GM19193 (cell line): Measurements from ENCODE around the gene CNBD2.

Source experiments
- POLR2A ChIP-seq: IDR thresholded peaks from 4 replicates; pipeline ENCODE4 v1.6.1; 2011; ENCODE audit not compliant: insufficient read depth, insufficient read length; ENCODE audit errors: extremely low read depth

Gene CNBD2

DNA sequence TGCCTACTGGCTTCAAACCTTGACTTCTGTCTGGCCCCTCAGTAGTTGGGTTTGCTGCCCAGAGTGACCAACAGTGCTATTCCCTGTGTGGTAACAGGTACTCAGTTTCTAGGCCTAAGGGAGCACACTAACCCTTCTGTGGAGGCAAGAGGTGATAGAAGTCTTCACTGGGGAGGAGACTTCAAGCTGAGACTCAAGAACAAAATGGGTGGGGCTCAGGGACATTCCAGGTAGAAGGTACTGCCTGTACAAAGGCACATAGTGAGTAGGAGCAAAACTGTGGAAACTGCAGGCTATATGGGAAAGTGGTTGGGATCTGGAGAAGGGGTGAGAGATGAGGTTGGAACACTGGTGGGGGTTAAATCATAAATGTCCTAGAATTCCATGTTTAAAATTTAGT lies 11.8 kb upstream of the CNBD2 start:
- TF ChIP-seq POLR2A: no peak

DNA sequence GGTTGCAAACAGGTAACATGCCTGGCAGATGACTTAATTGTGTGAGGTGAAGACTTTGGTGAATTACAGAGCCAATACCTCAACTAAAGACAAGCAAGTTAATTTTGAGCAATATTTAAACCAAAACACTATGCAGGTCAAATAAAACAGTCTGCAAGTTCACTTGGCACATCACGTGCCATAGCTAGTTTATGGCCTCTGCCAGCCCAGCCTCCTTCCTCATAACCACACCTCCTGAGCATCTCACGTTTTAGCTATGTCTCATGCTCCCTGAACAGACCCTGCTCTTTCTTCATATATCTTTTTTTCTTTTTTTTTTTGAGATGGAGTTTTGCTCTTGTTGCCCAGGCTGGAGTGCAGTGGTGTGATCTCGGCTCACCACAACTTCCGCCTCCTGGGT lies 4.5 kb upstream of the CNBD2 start:
- TF ChIP-seq POLR2A: no peak

DNA sequence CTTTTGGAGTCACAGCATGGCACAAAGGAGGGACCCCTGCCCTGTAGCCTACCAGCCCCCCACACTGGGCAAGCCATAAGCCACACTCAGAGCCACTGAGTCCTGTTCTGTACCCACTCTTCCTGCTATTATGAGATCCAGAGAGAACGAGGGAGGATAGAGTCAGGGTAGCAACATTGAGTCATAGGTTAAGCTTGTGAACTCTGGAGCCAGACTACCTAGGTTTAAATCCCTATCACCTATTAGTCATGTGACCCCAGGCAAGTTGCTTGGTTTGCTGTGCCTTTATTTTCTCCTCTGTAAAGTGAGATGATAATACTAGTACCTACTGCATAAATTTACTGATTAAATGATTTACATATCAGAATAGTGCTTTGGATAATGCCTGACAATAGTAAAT lies 540 bp downstream of the CNBD2 start:
- no peak for TF ChIP-seq POLR2A

DNA sequence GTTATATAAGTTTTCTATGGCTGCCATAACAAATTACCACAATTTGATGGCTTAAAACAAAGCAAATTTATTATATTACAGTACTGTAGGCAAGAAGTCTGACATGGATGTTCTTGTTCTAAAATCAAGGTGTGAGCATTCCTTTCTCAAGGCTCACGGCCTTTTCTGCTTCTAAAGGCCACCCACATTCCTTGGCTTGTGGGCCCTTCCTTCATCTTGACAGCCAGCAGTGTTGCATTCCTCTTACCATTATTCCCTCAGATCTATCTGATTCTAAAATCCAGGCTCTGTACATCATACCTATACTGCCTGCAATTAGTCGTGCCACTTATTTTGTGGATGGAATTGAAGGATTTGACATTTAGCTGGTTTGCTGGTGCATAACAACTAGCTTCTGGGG lies 3.6 kb downstream of the CNBD2 start:
- no peak for TF ChIP-seq POLR2A

DNA sequence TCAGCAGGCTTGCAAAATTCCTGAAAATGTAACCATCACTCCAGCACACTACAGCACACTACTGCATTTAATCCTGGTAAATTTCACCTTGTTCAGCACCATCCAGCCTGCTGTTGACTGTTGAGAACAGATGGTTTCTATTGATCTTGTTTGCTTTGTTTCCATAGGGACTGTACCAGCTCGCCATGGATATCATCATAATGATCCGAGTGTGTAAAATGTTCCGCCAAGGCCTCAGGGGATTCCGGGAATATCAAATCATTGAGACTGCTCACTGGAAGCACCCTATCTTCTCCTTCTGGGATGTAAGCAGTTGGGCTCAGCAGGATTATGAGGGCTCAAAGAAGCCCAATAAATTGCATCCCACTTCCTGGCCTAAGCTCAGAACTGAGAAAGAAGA lies 4.1 kb downstream of the CNBD2 start:
- no peak for TF ChIP-seq POLR2A

DNA sequence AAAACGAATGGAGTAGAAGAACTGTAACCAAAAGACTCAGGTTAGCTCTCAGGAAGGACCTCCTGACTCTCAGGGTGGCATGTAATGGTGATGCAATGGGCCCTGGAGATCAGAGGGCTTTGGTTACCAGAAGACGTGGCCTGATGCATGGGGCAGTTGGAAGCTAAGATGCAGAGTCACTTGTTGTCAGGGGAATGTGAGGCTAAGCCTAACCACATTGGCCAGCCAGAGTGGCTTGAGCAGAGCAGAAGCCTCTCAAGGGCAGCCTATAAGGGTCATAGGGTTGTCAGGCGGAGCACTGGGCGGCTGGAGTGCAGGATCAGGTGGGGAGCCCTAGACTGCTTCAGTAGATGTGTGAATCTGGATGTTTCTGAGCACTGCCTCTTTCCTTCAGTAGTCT lies 5.9 kb downstream of the CNBD2 start:
- no peak for TF ChIP-seq POLR2A

DNA sequence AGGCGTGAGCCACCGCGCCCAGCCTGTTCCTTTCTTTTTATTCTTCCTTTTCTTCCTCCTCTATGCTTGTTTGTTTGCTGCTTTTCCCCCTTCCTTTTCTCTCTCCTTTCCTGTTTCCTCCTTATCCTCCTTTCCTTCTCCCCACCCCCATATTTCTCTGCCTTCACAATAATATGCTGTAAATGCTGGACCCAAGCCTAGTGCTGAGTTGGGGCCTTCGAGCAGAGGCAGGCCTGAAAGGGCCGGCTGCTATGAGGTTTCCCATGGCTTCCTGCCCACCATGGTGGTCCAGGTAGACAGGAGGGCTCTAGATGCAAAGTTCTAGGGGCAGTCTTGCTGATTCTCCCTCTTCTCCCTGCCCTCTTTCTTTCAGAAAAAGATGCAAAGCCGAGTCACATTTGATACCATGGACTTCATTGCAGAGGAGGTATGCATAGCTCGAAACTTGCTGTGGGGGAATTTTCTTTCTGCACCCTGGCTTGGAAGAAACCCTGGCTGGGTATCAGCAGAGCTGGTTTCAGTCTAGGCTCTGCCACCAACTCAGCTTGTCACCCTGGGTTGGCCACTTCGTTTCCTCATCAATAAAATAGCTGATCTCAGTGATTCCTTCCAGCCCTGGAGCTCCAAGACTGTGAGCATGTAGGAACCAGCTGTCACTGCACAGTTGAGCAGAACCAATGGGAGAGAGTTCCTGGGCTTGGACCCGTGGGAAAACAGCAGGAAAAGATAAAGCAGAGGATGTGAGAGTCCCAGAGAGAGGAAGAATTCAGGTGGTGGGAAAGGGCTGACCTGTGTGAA lies 7.4 kb downstream of the CNBD2 start:
- no peak for TF ChIP-seq POLR2A

DNA sequence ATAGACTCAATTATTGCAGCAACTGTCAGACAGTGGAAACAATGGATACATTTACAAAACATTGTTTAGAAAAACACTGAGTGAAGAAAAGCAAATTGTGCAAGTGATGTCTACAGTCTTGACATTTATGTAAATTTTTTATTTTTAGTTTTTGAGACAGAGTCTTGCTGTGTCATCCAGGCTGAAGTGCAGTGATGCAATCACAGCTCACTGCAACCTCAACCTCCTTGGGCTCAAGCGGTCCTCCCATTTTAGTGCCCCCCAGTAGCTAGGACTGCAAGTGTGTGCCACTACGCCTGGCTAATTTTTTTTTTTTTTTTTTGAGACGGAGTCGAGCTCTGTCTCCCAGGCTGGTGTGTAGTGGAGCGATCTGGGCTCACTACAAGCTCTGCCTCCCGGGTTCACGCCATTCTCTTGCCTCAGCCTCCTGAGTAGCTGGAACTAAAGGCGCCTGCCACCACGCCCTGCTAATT lies 9.7 kb downstream of the CNBD2 start:
- TF ChIP-seq POLR2A: no peak

DNA sequence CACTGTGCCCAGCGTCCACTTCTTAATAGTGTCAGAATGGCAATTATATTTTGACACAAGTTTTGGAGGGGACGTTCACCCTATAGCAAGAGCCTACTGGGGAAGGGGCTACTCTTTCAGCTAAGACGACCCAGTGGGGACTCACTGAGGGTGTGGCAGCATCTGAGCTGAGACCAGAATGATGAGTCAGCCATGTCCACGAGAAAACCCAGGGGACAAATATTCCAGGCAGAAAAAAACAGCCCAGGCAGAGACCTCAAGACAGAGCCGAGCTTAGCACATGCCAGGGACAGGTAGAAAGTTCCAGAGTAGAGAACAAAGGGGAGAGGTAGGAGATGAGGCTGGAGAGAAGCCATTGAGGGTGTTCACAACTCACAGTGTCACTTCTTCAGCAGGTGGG lies 11.2 kb downstream of the CNBD2 start:
- TF ChIP-seq POLR2A: no peak

DNA sequence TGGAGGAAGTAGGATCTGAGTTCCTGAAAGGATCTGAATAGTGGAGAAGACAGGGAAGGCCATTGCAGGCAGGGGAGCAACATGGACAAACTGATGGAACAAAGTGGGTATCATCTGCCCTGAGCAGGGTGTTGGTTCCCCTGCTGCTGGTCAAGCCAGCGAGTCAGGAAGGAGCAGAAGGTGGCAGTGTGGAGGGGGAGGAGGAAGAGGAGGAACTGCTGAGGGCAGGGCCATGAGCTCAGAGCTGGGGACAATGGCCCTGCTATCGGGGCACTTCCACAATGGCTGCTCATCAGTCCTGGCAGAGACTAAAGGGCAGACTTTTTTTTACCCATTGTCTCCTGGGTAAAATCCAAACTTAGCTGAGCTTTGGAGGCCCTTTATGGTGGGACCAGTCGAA lies 13.6 kb downstream of the CNBD2 start:
- no peak for TF ChIP-seq POLR2A

DNA sequence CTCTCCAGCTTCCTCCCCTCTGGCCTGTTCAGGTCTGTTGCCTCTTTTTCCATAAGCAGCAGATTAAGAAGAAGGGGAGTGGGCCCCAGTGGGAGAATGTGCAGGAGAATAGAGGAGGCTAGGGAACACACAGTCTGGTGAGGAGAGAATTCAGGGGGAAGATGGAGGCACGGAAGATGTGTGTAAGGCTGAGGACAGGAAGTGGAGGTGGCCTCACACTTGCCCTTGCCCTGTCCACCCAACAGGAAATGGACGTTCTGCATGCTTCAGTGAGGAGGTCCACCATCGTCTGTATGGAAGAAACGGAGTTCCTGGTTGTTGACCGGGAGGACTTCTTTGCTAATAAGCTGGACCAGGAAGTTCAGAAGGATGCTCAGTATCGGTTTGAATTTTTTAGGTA lies 16.0 kb downstream of the CNBD2 start:
- TF ChIP-seq POLR2A: no peak

DNA sequence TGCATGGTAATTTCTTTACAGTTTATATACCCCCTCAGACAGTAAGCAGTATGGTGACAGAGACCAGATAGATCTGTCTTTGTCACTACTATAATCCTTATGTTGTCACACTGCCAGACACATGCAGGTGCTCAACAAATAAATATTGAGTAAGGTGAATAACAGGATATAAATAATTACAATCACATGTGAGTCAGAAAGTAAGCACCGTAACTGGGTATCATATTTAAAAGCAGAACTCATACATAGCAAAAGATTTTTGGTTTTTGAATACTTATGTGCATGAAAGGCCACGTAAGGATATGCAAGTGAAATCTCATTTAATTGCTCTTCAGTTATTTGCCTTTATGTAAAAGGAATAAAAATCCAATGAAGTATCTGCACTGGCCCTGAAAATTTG lies 17.4 kb downstream of the CNBD2 start:
- no peak for TF ChIP-seq POLR2A

DNA sequence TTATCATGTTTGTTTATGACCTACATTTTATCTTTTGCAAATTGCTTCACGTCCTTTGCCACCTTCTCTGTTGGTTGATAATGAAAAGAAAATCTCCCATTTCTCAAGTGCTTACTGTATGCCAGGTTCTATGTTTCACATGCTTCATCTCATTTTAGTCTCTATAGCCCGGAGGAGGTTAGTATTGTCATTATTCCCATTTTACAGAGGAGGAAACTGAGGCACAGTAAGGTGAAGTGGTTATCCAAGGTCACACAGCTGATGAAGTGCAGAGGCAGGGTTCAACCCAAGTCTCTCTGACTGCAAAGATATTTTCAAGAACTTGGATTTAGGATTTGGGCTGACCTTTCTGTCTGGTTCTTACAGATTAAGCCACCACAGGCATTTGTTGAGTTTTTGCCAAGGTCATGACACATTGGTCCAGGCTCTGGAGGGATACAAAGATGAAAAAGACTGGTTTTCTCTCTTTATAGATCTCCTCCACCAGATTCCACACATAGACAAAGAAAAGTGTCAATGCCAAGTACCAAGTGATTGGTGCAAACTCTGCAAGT lies 20.6 kb downstream of the CNBD2 start:
- TF ChIP-seq POLR2A: no peak

DNA sequence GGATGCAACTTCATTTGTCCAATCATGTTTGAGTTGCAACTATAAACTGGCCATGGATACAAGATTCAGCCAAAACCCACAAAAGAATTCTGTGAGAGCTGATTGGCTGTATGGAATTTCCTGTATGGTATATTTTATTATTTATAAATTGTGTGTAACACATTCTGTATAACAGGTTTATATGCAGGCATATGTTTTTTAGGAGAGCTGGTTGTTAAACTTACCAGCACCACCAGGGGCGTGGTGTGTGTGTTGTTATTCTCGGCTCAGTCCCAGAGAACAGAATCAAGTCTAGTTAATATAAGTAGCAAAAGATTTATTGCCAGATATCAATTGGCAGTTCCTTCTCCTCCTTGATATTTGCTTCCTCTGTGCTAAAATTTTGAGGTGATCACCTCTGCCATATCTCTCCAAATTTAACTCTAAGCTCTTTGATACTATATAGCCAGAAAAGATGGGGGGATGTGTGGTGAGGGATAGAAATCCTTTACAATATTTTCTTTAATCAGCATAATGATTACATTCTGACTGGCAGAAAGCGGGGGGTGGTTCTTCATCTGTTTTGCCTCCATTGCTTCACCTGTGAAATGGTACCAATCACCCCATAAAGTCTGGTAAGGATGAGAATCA lies 22.9 kb downstream of the CNBD2 start:
- no peak for TF ChIP-seq POLR2A

DNA sequence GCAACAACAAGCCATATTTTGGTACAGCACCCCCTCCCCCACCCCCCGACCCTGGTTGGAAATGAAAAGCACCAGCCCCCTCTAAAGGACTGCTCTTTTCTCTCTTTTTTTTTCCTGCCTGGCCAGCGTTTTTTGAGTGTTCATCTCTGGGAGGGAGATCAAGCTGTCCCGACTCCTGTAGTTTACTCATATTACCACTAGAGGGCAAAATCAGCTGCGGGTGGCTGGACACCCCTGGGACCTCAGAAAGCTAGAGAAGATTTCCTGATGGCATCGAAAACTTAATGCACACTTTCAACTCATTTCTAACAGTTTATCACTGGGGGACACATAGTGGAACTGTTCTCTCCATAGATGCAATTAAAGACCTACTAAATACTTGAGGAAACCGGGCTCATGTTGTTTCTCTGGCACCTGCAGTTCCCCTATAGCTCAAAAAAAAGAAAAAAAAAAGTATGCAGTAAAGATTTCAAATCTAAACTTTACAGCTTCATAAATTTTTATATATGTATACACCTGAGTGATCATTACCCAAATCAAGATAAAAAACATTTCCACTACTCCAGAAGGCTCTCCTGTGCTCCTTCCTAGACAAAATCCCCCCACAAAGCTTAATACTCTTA lies 24.4 kb downstream of the CNBD2 start:
- TF ChIP-seq POLR2A: no peak
